ENCODE measurements around the gene RNASE12. TPM values are rescaled to one million over a fixed set of nuclear protein-coding genes. Genes with fewer than 3 reads are reported as not detected.

Gene RNASE12
- total and polyA plus RNA-seq, 9 of the 15 experiments (the other 6 are each of a cell fraction or from before 2014, with no cell fraction given) = 0.24 TPM; not detected in 8

GRCh38 chr14:20568393-20568792 is 22.8 kb downstream of the RNASE12 start (continued):
- no peak for TF ChIP-seq CLOCK (CRISPR knock-in tag; IDR thresholded peaks at IDR 0.05; ENCODE audit: borderline replicate concordance)
- no peak for TF ChIP-seq DDX20 (tag; IDR thresholded peaks at IDR 0.05; ENCODE audit: low read depth)
- no peak for TF ChIP-seq ATF2 (CRISPR knock-in tag; IDR thresholded peaks at IDR 0.05)
- no peak for TF ChIP-seq HDGF (IDR thresholded peaks at IDR 0.05)
- TF ChIP-seq NR4A1 (CRISPR knock-in tag; IDR thresholded peaks at IDR 0.05) = no peak
- no peak for TF ChIP-seq NR4A1 (tag; IDR thresholded peaks at IDR 0.05)
- no peak for TF ChIP-seq ZNF175 (CRISPR knock-in tag; IDR thresholded peaks at IDR 0.05; ENCODE audit: low read depth)
- TF ChIP-seq IRF1 (CRISPR knock-in tag; IDR thresholded peaks at IDR 0.05; ENCODE audit: borderline replicate concordance) = no peak
- no peak for TF ChIP-seq BRCA1 (IDR thresholded peaks at IDR 0.05)
- no peak for TF ChIP-seq BRCA1 (CRISPR knock-in tag; IDR thresholded peaks at IDR 0.05)
- no peak for TF ChIP-seq CCAR2 (IDR thresholded peaks at IDR 0.05; ENCODE audit: low read depth, low read length)
- no peak for TF ChIP-seq BRF2 (IDR thresholded peaks at IDR 0.05; ENCODE audit: borderline replicate concordance, insufficient read depth, insufficient read length)
- no peak for TF ChIP-seq RERE (CRISPR knock-in tag; IDR thresholded peaks at IDR 0.05; ENCODE audit: borderline replicate concordance)
- no peak for TF ChIP-seq CBX3 (IDR thresholded peaks at IDR 0.05; ENCODE audit: borderline replicate concordance in 1 of 2, low read length in 2 of 2)

Measured in K562 (cell line).